Measurements from ENCODE around the gene TRIO.
A peak's percentile ranks its signal among the peaks of the same experiment; 100 is the strongest.
"Not testable (repeated sequence)": the region's sequence is repeated elsewhere in the genome, so short reads cannot be mapped to it uniquely, and the experiment has no call there.

TRIO gene

DNA sequence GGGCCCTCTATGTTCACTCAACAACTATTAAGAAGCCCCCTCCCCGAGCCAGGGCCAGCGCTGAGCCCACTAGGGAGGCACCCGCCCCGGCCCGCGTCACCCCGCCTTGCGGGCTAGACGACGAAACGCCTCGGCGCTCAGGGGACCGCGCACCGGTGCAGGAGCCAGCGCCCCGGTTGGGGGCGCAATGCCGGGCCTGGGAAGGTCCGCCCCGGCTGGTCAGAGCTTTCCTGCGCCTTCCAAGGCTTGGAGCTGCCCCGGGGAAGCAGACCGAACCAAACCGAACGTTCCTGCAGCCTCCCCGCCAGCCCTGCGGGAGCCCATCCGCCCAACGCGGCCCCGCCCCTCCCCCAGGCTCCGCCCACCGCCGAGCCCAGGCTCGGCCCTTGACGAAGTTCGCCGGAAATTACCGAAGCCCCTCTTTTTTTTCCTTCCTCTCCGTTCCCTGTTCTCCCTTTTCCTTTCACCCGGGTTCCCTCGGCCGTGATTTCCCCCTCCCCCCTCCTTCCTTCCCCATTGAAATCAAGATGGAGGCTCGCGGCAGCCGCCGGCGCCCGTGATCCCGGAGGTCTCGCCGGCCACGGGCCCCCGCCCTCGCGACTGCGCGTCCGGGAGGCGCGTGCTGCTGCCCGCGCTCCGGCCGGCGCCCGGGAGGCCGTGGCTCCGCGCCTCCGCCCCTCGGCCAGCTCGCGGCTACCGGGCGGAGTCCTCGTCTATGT lies at the start of gene TRIO:
Gene TRIO (plus strand): TSS at position 516 of the 719 bp plus-strand sequence. CDS start 384 bp downstream, outside the sequence.
- peak; percentile 73 for DNase-seq (ENCODE audit: low read depth)

DNA sequence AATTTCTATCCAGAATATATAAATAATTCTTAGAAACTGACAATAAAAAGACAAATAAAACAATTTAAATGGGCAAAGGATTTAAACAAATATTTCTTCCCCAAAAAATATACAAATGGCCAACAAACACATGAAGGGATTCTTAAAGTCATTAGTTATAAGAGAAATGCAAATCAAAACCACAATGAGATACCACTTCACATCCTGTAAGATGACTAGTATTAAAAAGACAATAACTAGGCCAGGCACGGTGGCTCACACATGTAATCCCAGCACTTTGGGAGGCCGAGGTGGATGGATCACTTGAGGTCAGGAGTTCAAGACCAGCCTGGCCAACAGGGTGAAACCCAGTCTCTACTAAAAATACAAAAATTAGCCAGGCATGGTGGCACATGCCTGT lies 45.8 kb upstream of the TRIO start:
- not testable (repeated sequence) for DNase-seq (ENCODE audit: low read depth)

DNA sequence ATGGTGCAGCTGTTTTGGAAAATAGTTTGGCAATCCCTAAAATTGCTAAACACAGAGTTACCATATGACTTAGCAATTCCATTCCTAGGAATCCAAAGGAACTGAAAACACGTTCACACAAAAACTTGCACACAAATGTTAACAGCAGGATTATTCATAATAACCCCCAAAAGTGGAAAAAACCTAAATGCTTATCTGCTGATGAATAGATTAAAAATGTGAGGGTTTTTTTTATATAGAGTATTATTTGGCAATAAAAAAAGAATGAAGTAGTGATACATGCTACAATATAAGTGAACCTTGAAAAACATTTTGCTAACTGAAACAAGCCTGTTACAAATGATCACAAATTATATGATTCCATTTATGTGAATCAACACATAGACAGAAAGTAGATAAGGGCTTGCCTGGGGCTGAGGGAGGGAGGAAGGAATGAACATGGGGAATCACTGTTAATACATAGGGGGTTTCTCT lies 45.1 kb upstream of the TRIO start:
- no peak for DNase-seq (ENCODE audit: low read depth)

DNA sequence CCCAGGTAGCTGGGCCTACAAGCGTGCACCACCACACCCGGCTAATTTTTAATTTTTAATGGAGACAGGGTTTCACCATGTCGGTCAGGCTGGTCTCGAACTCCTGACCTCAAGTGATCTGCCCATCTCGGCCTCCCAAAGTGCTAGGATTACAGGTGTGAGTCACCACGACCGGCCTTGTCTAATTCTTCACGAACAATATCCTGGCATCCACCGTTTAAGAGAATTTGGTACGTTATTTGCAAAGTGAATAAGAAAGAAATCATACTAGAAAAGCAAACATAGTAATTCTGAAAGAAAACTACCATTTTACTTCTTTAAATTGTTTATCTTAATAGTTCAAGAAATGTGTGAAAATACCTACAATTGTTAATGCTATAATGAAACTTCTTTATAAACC lies 42.9 kb upstream of the TRIO start:
- DNase-seq (ENCODE audit: low read depth) = no peak

DNA sequence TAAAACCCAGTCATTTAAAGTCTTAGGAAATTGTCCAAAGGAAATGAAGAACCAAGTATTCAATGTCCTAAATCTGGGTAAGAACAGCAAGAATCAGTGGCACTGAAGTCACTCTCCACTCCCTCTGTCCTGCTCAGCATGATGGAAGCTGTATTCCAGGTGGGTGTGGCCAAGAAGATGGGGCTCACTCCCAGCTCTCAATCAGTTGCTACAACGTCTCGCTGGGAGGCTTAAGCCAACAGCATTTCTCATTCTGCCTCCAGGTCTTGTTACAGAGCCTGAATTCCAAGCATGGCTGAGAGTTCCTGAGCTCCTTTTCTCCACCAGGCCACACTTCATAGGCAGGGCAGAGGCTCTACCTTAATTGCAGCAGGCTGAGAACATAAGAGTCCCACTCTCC lies 41.2 kb upstream of the TRIO start:
- DNase-seq (ENCODE audit: low read depth) = no peak

DNA sequence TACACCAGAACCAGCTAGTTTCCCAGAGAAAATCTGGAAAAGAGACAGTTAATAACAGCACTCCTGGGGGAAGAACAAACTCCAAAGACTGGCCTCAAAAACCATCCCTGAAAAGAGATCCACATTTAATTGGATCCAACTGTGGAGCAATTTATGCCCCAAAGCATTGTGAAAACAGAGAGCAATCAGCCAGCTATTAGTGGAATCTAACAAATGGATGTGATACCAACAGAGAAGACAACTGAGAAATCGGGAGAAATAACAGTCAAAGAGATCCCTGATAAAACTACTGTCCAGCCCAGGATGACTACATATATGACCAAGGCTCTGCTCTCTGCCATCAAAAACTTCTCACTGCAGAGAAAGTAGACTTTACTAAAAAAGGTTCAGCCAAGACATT lies 40.5 kb upstream of the TRIO start:
- no peak for DNase-seq (ENCODE audit: low read depth)

DNA sequence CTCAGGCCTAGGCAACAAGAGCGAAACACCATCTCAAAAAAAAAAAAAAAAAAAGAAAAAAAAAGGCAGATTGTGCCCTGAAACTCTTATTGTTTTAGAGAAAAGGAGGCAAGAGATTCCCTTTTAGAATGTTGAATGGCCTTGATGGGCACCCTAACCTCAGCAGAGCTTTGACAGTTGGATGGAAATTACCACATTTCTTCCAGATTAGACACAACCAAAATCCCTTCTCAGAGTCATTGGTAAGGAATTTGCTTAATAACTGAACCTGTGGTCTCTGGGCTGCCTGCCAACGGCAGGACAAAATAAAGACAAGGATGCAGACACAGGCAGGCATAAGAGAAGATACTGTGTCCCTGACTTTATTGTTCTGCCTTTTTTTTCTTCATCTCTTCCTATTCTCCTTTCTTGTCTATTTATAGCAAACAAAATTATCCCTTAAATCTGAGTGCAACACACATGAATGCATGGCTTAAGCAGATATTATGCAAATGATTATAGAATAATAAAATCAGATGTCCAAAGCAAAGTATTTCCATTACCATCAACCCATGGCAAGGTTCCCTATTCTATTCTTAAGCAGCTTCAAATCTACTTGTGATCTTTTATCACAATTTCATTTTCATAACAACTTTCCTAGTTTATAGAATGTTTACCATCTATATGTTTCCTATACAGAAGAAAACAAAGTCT lies 37.3 kb upstream of the TRIO start:
- no peak for DNase-seq (ENCODE audit: low read depth)

DNA sequence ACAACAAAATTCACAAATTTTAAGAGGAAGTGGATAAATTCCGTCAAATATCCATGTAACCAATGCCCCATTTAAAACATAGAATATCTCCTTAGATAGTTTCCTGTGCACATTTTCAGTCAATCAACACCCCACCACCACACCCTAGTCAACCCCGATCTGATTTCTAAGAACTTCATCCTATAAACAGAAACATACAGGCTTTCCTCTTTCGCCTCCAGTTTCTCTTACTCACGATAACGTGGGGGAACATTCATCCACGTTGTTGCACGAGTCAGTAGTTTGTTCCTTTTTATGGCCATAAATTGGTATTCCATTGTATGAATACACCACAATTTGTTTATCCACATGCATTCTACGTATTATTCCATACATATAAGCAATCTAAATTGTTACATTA lies 35.6 kb upstream of the TRIO start:
- DNase-seq (ENCODE audit: low read depth) = no peak

DNA sequence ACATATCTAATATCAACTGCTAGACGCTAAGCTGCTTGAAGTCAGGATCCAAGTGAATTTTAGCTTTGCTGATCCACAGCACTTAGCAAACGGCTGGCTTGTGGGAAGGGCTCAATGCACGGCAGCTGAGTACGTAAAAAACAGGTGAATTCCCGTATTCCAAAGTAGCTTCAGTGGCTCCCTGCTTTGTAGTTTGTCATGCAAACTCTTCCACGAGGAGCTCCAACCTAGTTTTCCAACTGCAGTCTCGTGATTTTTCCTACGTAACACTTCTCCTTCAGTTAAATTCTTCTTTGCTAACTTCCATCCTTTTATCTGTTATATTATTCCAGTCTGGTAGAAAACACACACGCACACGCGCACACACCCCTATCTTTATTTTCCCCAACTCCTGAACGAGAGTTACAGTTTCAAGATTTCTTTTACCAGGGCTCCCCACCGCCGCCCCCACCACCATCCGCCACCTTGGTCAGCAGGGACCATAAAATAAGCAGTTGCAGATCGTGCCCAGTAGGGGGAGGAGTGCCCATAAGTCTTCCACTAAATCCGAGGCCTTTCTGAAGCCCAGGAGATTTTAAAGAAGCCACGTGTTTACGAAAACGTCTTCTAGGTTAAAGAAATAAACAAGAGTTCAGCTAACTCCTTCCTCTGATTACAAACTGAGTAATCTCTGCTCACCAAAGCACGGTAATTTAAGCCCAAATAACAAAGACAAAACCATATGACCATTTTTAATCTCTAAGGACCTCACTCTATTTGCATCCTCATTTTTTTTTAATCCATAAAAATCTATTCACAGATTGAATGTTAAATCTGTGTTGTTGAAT lies 34.8 kb upstream of the TRIO start:
- DNase-seq (ENCODE audit: low read depth) = no peak

DNA sequence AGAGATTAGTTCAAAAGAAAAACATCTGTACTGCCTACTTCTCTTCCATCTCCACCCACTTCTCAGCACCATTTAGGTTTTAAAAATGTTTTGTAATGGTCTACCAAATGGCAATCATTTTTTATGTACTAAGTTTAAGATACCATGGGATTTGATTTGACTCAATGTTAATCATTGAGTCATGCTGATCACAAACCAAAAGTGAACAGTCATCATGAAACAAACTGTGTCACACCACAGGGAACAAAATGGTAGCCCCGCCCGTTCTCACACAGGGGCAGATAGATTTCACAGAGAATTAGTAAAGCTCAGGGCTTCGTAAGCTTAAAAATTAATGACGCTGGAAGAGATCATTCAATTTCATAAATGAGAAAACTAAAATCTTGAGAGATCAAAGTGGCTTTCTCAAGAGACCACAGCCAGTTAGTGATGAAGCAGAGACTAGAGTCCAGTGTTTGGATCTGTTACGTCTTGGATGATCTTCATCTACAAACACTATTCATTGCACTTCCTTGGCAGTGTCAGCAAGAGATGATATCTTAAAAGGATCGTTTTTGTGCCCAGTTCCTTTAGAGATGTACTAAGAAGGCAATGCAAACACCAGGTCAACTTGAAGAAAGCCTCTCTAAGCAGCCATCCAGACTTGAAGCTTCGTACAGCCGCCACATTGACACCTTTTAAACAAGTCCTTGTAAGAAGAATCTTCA lies 33.9 kb upstream of the TRIO start:
- DNase-seq (ENCODE audit: low read depth) = peak; percentile 13

DNA sequence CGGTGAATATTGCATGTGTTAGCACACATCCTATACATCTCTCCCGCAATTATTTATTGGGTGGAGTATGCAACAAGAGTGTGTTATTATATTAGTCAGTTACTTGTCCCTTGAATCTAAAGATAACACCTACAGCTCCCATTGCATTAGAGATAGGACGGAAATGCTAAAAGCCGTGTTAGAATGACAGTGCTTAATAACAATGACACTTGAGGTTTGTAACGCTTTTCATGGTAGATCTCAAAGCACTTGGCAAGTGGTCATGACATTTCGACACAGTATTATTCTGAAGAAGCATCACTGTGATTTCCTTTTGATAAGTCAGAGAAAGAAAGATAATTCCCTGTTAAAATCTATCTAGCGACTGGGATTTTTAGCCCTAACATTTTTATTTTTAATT lies 33.4 kb upstream of the TRIO start:
- DNase-seq (ENCODE audit: low read depth) = no peak

DNA sequence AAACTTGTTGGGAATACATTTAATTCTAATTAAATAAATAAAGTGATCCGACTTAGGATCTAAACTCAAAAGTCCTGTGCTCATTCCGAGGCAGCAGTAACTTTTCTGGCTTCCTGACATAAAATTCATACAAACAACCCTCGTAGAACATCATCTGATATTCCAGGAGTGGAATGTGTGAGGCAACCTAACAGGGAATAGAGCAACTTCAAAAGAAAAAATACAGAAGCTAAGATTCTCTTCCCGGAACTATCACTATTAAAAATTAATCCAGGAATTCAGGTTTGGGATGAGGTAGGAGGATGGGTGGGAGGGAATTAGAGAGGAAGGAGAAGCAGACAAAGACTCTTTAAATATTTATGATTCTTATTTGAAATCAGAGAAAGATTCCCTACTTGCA lies 32.9 kb upstream of the TRIO start:
- no peak for DNase-seq (ENCODE audit: low read depth)

DNA sequence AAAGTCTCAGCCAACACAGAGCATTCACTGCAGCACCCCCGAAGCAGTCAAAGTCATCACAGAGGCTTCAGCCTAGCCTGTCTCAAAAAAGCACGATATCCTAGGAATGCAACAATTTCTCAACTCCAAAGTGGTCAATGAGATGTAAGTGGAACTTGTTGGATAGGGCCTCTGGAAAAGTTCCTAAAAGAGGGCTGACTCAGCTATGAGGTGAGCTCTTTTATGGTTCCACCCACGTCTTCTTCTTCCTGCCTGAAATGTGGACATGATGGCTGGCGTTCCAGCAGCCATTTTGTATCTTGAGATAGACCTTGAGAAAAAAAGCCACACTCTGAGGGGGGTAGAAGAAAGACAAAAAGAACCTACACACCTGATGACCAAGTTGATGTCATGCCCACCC lies 32.5 kb upstream of the TRIO start:
- DNase-seq (ENCODE audit: low read depth) = no peak

DNA sequence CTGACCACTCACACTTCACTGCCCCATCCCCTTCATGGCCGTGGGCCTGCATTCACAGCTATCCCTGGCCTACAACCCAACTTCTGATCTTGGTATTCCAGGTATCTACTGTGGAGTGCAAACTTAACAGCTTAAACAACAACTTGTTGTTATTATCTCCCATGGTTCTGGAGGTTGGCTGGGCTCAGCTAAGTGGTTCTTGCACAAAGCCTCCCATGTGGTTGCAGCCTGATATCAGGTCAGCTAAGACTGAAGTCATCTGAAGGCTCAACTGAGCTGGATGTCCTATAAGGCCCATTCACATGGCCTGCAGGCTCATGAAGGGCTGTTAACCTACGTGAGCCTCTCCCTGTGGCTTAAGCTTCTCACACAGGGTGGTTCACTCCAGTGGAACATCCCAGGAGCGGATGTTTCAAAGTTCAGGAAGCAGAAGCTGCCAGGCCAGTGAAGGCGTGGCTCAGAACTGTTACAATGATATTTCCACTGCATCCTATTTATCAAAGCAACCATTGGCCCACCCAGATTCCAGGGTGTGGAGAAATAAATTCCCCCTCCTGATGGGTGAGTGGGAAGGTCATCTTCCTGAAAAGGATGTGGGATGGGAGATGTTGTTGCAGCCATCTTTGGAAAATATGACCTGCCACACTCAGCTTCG lies 30.0 kb upstream of the TRIO start:
- no peak for DNase-seq (ENCODE audit: low read depth)

DNA sequence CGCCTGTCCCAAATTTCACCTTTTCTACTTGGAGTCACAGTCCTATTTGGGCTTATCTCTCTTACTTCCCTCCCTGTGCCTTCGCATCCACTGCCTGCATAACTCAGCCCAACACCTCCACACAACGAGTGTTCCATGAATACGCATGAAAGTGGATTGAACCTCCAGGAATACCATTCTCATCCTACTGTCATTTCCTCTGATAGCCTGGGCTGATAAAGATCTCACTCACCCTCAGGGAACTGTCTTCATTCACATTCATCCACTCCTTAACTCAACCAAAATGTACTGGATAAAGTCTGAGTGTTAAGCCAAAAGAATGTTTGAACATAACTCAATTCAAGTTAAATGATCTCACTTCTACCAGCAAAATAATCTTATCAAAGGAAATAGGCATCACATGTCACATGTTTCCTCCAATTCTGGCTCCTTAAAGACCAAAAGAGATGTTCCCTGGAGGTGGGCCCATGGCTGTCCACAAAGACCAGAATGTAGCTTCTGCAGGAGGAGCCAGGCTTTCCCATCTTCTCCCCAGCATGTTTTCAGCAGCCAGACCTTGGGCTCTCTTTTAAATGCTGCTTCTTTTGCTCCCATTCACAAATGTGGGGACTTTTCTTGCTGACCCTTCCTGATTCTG lies 28.4 kb upstream of the TRIO start:
- no peak for DNase-seq (ENCODE audit: low read depth)

DNA sequence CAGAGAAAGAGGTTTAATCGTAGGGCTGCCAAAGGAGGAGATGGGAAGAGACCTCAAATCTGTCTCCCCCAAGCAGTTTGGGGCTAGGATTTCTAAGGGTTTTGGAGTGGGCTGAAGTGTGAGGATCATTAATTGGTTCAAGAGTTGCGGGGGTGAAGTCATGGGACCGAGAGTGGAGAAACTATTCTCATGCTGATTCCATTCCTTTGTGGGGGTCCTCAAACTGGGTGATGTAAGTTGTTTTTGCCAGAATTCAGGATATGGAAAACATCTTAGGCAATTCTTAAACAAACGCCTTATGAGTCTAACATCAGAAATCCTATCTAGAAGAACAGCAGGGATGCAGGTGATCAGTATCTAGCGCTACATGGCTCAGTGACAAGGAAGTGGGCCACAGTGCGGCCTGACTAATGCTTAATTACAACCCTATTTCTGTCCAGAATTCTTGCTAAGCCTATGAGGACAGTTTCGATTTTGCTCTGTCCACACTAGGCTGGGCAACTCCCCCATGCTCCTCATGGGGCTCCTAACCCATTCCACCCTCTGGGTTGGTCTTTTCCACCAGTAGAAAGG lies 27.7 kb upstream of the TRIO start:
- DNase-seq (ENCODE audit: low read depth) = no peak

DNA sequence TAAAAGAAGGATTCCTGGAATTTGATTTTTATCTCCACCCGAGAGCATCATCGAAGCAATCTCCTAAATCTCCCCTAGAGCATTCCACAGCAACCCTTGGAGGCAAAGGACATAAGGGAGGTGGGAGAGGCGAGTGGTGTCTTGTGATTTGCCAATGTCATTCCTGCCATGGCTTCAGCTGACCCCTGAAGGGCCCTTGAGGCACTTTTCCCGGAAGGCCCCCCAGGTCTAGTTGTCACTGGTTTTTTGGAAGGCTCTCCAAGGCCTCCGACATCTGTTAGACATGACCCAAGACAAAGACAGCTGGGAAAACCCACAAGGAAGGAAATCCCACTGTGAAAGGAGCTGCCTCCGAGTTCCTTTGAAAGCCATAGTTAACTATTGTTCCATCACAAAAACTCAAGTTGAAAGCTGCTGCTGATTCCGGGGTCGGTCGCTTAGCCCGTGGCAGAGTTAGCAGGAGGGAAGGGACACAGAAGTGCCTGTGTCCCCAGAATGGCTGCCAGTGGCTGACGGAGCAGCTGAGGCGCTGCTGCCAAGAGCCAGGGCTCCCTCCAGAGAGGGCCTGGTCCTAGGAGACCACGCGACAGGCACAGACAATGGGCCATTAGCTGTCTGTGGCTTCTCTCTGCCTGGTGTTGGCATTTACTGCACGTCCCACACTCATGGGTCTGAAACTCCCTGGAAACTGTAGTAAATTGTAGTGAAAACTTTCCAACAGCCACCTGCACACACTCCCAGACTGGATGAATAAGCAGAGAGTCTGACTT lies 24.4 kb upstream of the TRIO start:
- no peak for DNase-seq (ENCODE audit: low read depth)

DNA sequence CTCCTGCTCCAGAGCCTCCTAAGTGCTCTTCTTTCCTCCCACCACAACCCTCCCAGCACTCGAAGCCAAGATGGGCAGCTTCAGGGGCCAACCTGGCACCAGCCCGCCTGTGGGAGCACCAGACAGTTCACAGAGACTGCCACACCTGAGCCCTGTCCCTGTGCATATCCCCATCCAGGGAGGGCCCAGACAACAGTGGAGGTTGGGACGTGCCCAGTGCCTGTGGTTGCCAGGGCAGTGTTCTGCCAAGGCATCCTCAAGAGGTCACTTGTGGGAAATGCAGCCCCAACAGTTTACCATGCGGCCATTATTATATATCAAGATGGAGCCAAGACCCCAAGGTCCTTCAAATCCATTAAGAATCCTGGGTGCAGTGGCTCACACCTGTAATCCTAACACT lies 23.0 kb upstream of the TRIO start:
- no peak for DNase-seq (ENCODE audit: low read depth)

DNA sequence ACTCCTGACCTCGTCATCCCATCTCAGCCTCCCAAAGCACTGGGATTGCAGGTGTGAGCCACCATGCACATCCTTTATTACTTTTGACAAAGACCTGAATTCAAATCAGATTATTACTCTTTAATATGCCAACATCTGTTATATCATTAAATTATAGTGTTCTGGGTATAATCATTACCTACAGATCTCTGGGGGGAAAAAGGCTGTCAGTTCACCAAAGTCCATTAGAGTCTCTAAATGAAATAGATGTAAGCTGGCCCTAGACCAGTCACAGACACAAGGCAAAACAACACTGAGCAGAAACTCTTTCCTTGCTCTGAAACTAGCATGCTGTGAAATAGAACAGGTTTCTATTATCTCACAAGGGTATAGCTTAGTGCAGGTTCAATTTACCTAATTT lies 21.6 kb upstream of the TRIO start:
- DNase-seq (ENCODE audit: low read depth) = no peak

DNA sequence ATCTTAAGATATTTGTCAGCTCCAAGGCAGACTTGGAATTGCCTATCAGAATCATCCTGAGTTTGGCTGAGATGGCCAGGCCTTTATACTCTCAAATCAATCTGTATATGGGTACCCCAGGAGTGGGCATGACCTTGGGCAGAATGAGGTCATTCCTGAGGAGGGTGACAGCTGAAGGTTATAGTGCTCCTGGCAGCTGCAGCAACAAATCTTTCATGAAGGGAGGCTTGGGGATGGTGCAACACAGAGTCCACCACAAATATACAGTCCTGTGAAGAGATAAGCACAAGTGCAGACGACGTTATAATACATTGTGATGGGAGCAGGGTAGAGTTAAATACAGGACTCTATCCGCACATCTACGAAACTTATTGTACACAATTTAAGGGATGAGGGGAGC lies 21.1 kb upstream of the TRIO start:
- no peak for DNase-seq (ENCODE audit: low read depth)

Data from stimulated activated CD8-positive, alpha-beta memory T cell treated with anti-CD3 and anti-CD28 coated beads, Interleukin-4, amount 100 ng/mL, for 24 hours (primary cell).